Upper lobe of left lung (tissue), 6 donors: Measurements from ENCODE around the gene ASCL5. TPM values are rescaled to one million over a fixed set of nuclear protein-coding genes. Genes with fewer than 3 reads are reported as not detected.

Experiments
- ATAC-seq, 2 donors: fragments of 200-7000 bp; cut with Tn5 transposase; one replicate each; pipeline ENCODE4 v1.9.1; 2022; ENCODE audit warnings: mild to moderate bottlenecking in 2 of 2, moderate library complexity in 2 of 2; ENCODE audit not compliant: low FRiP score in 2 of 2
- DNase-seq, 2 donors: peaks; one replicate each; pipeline ENCODE4 v3.0.0-alpha.2; 2019 to 2020
- H3K27ac ChIP-seq, 4 donors: fragments of 200-600 bp; sonication (generic); one replicate each; pipeline ENCODE4 v1.5.1; 2016 to 2019
- H3K27me3 ChIP-seq, 4 donors: fragments of 200-600 bp; sonication (generic); one replicate each; pipeline ENCODE4 v1.5.1; 2017 to 2019
- H3K36me3 ChIP-seq, 4 donors: fragments of 200-600 bp; sonication (generic); one replicate each; pipeline ENCODE4 v1.5.1; 2016 to 2019
- H3K4me1 ChIP-seq, 4 donors: fragments of 200-600 bp; sonication (generic); one replicate each; pipeline ENCODE4 v1.5.1; 2018 to 2019
- H3K4me3 ChIP-seq, 4 donors: fragments of 200-600 bp; sonication (generic); one replicate each; pipeline ENCODE4 v1.5.1; 2017 to 2019; ENCODE audit warnings: mild to moderate bottlenecking in 2 of 4, moderate library complexity in 1 of 4
- H3K9me3 ChIP-seq, 4 donors: fragments of 200-600 bp; sonication (generic); one replicate each; pipeline ENCODE4 v1.5.1; 2018 to 2019
- CTCF ChIP-seq, 6 experiments: fragments of 450-650 bp in 4 of 6; fragments of 200-600 bp in 2 of 6; sonication (generic) in 2 of 6; IDR thresholded peaks; one replicate each; pipeline ENCODE4 v1.5.1; 2016 to 2019; ENCODE audit warnings: antibody characterized with exemption in 6 of 6
- EP300 ChIP-seq, 4 donors: sonication (generic); formaldehyde crosslinking; IDR thresholded peaks; one replicate each; pipeline ENCODE4 v1.5.1; 2017; ENCODE audit warnings: antibody characterized with exemption in 4 of 4, control low read depth in 2 of 4
- POLR2A ChIP-seq, 4 donors: fragments of 450-650 bp; IDR thresholded peaks; one replicate each; pipeline ENCODE4 v1.5.1; 2016 to 2017; ENCODE audit warnings: antibody characterized with exemption in 4 of 4, mild to moderate bottlenecking in 2 of 4
- POLR2AphosphoS5 ChIP-seq, 2 donors: sonication (generic); formaldehyde crosslinking; IDR thresholded peaks; one replicate each; pipeline ENCODE4 v1.5.1; 2017; ENCODE audit warnings: antibody characterized with exemption in 2 of 2
- WGBS, 2 donors: methylation state at CpG; one replicate each; pipeline ENCODE4 v1.1.5; 2017 to 2018; 5-methylcytosine and 5-hydroxymethylcytosine counted together
- total RNA-seq, 6 donors: library from RNA; depleted of rRNA in 4 of 6; stranded (reverse); fragments of >200 nt in 4 of 6; gene quantifications; one replicate each; pipeline versions ENCODE4 v1.1.0 to v1.2.1, GENCODE V29; 2016 to 2021
- donor health status: DM: no; HTN: no; CAD: no; lungs with moderate emphysema.
- donor health status: DM: no; HTN: yes; CAD: no; lungs with severe emphysema.

Gene ASCL5
- total RNA-seq, 6 donors from 2014 or later, result not detected

GRCh38 chr1:201069636-201070035, 57.3 kb downstream of the ASCL5 start:
- Histone ChIP-seq H3K4me1 (no peaks in the 10 kb centered on the region), H3K9me3 (no peaks in the 10 kb centered on the region), H3K4me3 (no peak overlapping the region), H3K36me3 (no peaks in the 10 kb centered on the region), H3K27me3 (no peaks in the 10 kb centered on the region), H3K27ac (no peak overlapping the region)
- no peak for TF ChIP-seq POLR2AphosphoS5 (IDR thresholded peaks at IDR 0.05)
- TF ChIP-seq POLR2A (IDR thresholded peaks at IDR 0.05), result no peak
- no peak for TF ChIP-seq EP300 (IDR thresholded peaks at IDR 0.05)
- no peak for TF ChIP-seq CTCF (IDR thresholded peaks at IDR 0.05)
- 89 to 96% methylated on average over 3 of the region's 3 CpGs for WGBS, 2 donors
- no peak for ATAC-seq
- no peak for DNase-seq

GRCh38 chr1:201068976-201069375, 58.0 kb downstream of the ASCL5 start:
- DNase-seq (no peak), ATAC-seq (no peak)
- no peaks in the 10 kb centered on the region for H3K4me1 ChIP-seq
- H3K9me3 ChIP-seq, result no peaks in the 10 kb centered on the region
- H3K27me3 ChIP-seq, result no peaks in the 10 kb centered on the region
- H3K27ac ChIP-seq, result no peak overlapping the region
- TF ChIP-seq POLR2AphosphoS5 (IDR thresholded peaks at IDR 0.05) (no peak), CTCF (IDR thresholded peaks at IDR 0.05) (no peak), POLR2A (IDR thresholded peaks at IDR 0.05) (no peak), EP300 (IDR thresholded peaks at IDR 0.05) (no peak)
- WGBS, 2 donors, result 60 to 80% methylated on average over 4 of the region's 4 CpGs
- no peak overlapping the region for H3K4me3 ChIP-seq
- H3K36me3 ChIP-seq, result no peaks in the 10 kb centered on the region

- Histone ChIP-seq H3K27ac (no peak overlapping the region), H3K4me1 (no peaks in the 10 kb centered on the region), H3K27me3 (no peaks in the 10 kb centered on the region), H3K4me3 (no peak overlapping the region), H3K36me3 (no peaks in the 10 kb centered on the region), H3K9me3 (no peaks in the 10 kb centered on the region)
- no peak for ATAC-seq
- DNase-seq, result no peak
- TF ChIP-seq EP300 (IDR thresholded peaks at IDR 0.05) (no peak), POLR2AphosphoS5 (IDR thresholded peaks at IDR 0.05) (no peak), CTCF (IDR thresholded peaks at IDR 0.05) (no peak), POLR2A (IDR thresholded peaks at IDR 0.05) (no peak)
- WGBS, 2 donors, result 69 to 76% methylated on average over 2 to 4 of the region's 4 CpGs
These were observed 60.0 kb downstream of the ASCL5 start for GRCh38 chr1:201066986-201067385.

GRCh38 chr1:201065686-201066085, 61.3 kb downstream of the ASCL5 start:
- 95% methylated on average over 6 to 10 of the region's 10 CpGs for WGBS, 2 donors
- Histone ChIP-seq H3K27ac (no peak overlapping the region), H3K27me3 (no peaks in the 10 kb centered on the region), H3K9me3 (no peaks in the 10 kb centered on the region), H3K4me1 (no peaks in the 10 kb centered on the region), H3K4me3 (no peak overlapping the region), H3K36me3 (no peaks in the 10 kb centered on the region)
- ATAC-seq (no peak), DNase-seq (no peak)
- TF ChIP-seq CTCF (IDR thresholded peaks at IDR 0.05) (no peak), POLR2AphosphoS5 (IDR thresholded peaks at IDR 0.05) (no peak), POLR2A (IDR thresholded peaks at IDR 0.05) (no peak), EP300 (IDR thresholded peaks at IDR 0.05) (no peak)

- no peaks in the 10 kb centered on the region for H3K27me3 ChIP-seq
- H3K9me3 ChIP-seq, result no peaks in the 10 kb centered on the region
- no peak overlapping the region for H3K27ac ChIP-seq
- DNase-seq, result no peak
- H3K4me3 ChIP-seq, result no peak overlapping the region
- TF ChIP-seq POLR2AphosphoS5 (IDR thresholded peaks at IDR 0.05) (no peak), CTCF (IDR thresholded peaks at IDR 0.05) (no peak), POLR2A (IDR thresholded peaks at IDR 0.05) (no peak), EP300 (IDR thresholded peaks at IDR 0.05) (no peak)
- no peak for ATAC-seq
- H3K4me1 ChIP-seq, result peaks cover 0 to 3% (median 0%) of the 10 kb centered on the region in 4 donors
- no peaks in the 10 kb centered on the region for H3K36me3 ChIP-seq
- WGBS, 2 donors, result 65 to 79% methylated on average over 8 of the region's 8 CpGs
These were observed 62.2 kb downstream of the ASCL5 start for GRCh38 chr1:201064806-201065205.
